Measurements from ENCODE around the gene BCAP31. TPM values are rescaled to one million over a fixed set of nuclear protein-coding genes. Genes with fewer than 3 reads are reported as not detected.
A peak's percentile ranks its signal among the peaks of the same experiment; 100 is the strongest.
"Not testable (repeated sequence)": the region's sequence is repeated elsewhere in the genome, so short reads cannot be mapped to it uniquely, and the experiment has no call there.

Gene BCAP31
- total RNA-seq, 4 donors from 2014 or later: 37.6 to 113 (median 74.4) TPM

GRCh38 chrX:153699784-153700371, 24.3 kb downstream of the BCAP31 start:
- H3K9me3 ChIP-seq; intact Hi-C loops (cut with DNase I; ENCODE audit: low total_unique reads); H3K4me3 ChIP-seq; in situ Hi-C loops (cut with MboI; ENCODE audit: low pct_ligation_motif_present in 1 of 4, low pct_unique_long_range_greater_than_20kb in 1 of 4, low sequenced_read_pairs in 3 of 4); H3K36me3 ChIP-seq; H3K27me3 ChIP-seq: not testable (repeated sequence)
- Histone ChIP-seq H3K4me1 (peaks cover 6 to 54% (median 31%) of the 10 kb centered on the region in 4 donors), H3K27ac (peak overlapping the region; percentile 86 to 88 (median 87))
- WGBS, 2 donors (ENCODE audit: low coverage in 1 of 2): 55% methylated on average over 12 of the region's 18 CpGs; no CpG with 5 or more reads in 1 of the 2 donors
- peak in 1 of 3 donors; percentile 17 for TF ChIP-seq POLR2AphosphoS5 (IDR thresholded peaks at IDR 0.05)
- peak; percentile 72 for DNase-seq

- in situ Hi-C loops (cut with MboI; ENCODE audit: low pct_ligation_motif_present in 1 of 4, low pct_unique_long_range_greater_than_20kb in 1 of 4, low sequenced_read_pairs in 3 of 4): not testable (repeated sequence)
- WGBS, 2 donors (ENCODE audit: low coverage in 1 of 2): 58% methylated on average over 14 of the region's 16 CpGs; no CpG with 5 or more reads in 1 of the 2 donors
- peak overlapping the region; percentile 86 to 88 (median 87) for H3K27ac ChIP-seq
Measured at GRCh38 chrX:153699210-153699783, 24.9 kb downstream of the BCAP31 start.

GRCh38 chrX:153697924-153698865, 26.0 kb downstream of the BCAP31 start:
- no peak for DNase-seq
- Histone ChIP-seq H3K36me3 (no peaks in the 10 kb centered on the region), H3K4me1 (peaks cover 6 to 45% (median 24%) of the 10 kb centered on the region in 4 donors), H3K27ac (peak overlapping the region; percentile 86 to 88 (median 87)), H3K4me3 (no peak overlapping the region), H3K27me3 (no peaks in the 10 kb centered on the region), H3K9me3 (no peaks in the 10 kb centered on the region)
- in situ Hi-C loops (cut with MboI; ENCODE audit: low pct_ligation_motif_present in 1 of 4, low pct_unique_long_range_greater_than_20kb in 1 of 4, low sequenced_read_pairs in 3 of 4) (no loop called here), intact Hi-C loops (cut with DNase I; ENCODE audit: low total_unique reads) (no loop called here)
- TF ChIP-seq CTCF (IDR thresholded peaks at IDR 0.05) (no peak), POLR2AphosphoS5 (IDR thresholded peaks at IDR 0.05) (no peak), POLR2A (IDR thresholded peaks at IDR 0.05) (no peak), EP300 (IDR thresholded peaks at IDR 0.05; ENCODE audit: low read depth) (no peak)
- 60 to 84% methylated on average over 2 to 15 of the region's 16 CpGs for WGBS, 2 donors (ENCODE audit: low coverage in 1 of 2)

More at GRCh38 chrX:153699210-153699783, 24.9 kb downstream of the BCAP31 start:
- intact Hi-C loops (cut with DNase I; ENCODE audit: low total_unique reads); H3K4me3 ChIP-seq; H3K27me3 ChIP-seq; H3K9me3 ChIP-seq; H3K36me3 ChIP-seq: not testable (repeated sequence)
- TF ChIP-seq POLR2A (IDR thresholded peaks at IDR 0.05): peak; percentile 21
- H3K4me1 ChIP-seq: peaks cover 6 to 54% (median 31%) of the 10 kb centered on the region in 4 donors
- peak; percentile 63 for DNase-seq

GRCh38 chrX:153696986-153697722, 27.0 kb downstream of the BCAP31 start:
- WGBS, 2 donors (ENCODE audit: low coverage in 1 of 2): 89% methylated on average over 16 of the region's 16 CpGs; no CpG with 5 or more reads in 1 of the 2 donors
- intact Hi-C loops (cut with DNase I; ENCODE audit: low total_unique reads); H3K27me3 ChIP-seq; H3K36me3 ChIP-seq; H3K9me3 ChIP-seq; DNase-seq; H3K27ac ChIP-seq; in situ Hi-C loops (cut with MboI; ENCODE audit: low pct_ligation_motif_present in 1 of 4, low pct_unique_long_range_greater_than_20kb in 1 of 4, low sequenced_read_pairs in 3 of 4); H3K4me3 ChIP-seq: not testable (repeated sequence)
- peaks cover 6 to 35% (median 17%) of the 10 kb centered on the region in 4 donors for H3K4me1 ChIP-seq

GRCh38 chrX:153696538-153696937, 27.6 kb downstream of the BCAP31 start:
- H3K27me3 ChIP-seq; intact Hi-C loops (cut with DNase I; ENCODE audit: low total_unique reads); H3K36me3 ChIP-seq; in situ Hi-C loops (cut with MboI; ENCODE audit: low pct_ligation_motif_present in 1 of 4, low pct_unique_long_range_greater_than_20kb in 1 of 4, low sequenced_read_pairs in 3 of 4); H3K27ac ChIP-seq; H3K4me3 ChIP-seq; DNase-seq; H3K9me3 ChIP-seq: not testable (repeated sequence)
- H3K4me1 ChIP-seq: peaks cover 6 to 30% (median 17%) of the 10 kb centered on the region in 4 donors
- 85% methylated on average over 9 of the region's 10 CpGs; no CpG with 5 or more reads in 1 of the 2 donors for WGBS, 2 donors (ENCODE audit: low coverage in 1 of 2)

Data from transverse colon (tissue), 4 donors.